ENCODE data around the gene JPH2. TPM values are rescaled to one million over a fixed set of nuclear protein-coding genes. Genes with fewer than 3 reads are reported as not detected.

Gene JPH2
- total RNA-seq, 1 experiment from 2014 or later: 31.8 TPM

DNA sequence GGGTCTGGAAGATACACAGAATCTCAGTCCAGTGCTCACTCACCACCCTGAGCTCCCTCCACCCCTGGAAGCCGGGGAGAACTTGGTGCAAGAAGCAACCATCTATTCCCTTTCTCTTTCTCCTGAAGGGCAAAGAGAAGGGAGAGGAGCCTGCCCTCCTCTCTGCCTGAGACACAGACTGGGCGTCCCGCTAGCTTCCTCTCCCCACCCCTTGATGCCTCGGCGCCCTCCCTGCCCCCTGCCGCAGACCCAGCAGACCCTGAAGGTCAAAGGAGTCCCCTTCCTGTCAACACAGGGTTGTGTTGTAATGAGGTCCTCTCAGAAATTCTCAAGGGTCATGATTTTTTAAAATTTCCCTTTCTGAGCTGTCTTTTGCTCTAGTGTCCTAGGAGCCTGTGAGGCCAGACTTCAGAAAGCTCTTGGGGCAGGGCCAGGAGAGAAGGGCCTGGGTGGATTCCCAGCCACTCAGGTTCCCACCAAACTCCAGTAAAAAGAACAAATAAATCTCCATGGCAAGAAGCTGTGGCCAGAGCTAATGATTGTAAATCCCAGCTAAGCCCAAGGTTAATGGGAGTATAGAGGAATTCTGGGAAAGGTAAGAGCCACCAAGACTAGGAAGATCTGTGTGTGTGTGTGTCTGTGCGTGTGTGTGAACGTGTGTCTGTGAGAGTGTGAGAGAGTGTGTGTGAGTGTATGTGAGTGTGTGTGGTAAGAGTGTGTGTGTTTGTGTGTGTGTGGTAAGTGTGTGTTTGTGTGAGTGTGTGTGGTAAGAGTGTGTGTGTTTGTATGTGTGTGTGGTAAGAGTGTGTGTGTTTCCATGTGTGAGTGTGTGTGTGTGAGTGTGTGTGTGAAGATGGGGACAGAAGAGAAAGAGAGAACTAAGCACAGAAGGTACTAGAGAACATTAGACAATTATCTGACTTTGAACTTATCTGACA, 1.1 kb upstream of the JPH2 start:
- peak; percentile 56 for DNase-seq (ENCODE audit: low read depth)

DNA sequence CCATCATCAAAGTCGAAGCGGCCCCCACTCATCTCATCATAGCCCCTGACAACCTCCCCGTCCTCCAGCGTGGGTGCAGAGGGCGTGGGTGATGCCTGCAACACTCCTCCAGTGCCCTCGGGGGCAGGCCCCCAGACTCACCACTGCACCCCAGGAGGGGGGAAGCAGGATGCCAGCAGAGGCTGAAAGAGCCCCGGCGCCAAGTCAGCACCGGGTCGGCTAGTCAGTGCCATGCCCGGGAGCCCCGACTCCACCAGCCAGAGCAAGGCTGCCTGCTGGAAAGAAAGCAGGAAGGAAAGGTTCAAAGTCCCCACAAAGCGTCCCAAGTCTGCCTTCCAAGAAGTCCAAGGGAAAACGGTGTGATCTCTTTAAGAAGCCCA, 324 bp downstream of the JPH2 start:
- no peak for DNase-seq (ENCODE audit: low read depth)

DNA sequence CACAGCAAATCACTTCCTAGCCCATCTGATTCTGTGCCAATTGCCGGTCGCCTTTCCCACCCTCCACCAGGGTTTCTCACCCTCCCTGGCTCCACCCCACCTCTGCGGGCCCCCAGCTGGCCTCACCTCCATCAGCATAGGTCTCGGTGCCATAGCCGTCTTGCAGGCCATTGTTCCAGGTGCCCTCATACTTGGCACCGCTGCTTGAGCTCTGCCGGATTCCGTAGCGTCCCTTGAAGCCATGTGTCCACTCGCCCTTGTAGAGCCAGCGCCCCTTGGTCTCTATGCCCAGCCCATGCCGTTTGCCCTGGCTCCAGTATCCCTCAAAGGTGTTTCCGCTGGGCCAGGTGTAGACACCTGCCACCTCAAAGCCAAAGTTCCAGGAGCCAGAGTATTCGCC, 787 bp downstream of the JPH2 start:
- no peak for DNase-seq (ENCODE audit: low read depth)

DNA sequence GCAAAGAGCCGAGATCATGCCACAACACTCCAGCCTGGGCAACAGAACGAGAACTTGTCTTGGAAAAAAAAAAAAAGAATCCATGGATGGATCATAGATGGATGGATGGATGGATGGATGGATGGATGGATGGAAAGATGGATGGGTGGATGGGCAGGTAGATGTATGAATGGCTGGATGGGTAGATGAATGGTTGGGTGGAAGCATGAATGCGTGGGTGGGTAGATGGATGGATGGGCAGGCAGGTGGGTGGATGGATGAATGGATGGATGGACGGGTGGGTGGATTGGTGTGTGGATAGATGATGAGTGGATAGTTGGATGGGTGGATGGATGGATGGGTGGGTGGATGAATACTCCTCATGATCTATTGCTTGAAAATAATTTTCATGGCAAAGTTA, 1.4 kb downstream of the JPH2 start:
- DNase-seq (ENCODE audit: low read depth): no peak

DNA sequence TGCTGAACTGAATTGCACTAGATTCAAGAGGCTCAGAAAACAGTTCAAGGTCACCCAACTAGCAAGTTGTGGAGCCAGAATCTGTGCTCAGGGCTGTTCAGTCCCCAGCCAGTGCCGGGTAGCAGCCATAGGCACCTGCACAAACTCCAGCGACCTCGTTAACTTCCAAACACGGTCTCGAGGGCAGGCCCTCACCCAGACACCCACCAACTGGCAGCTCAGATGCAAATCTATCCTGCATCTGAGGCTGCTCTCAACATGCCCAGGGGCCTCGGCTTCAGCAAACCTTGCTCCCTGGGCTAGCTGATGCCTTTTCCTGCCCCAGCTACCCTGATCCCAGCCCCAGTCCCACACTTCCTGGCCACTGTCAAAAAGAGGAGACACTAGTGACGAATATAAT, 3.7 kb downstream of the JPH2 start:
- no peak for DNase-seq (ENCODE audit: low read depth)

DNA sequence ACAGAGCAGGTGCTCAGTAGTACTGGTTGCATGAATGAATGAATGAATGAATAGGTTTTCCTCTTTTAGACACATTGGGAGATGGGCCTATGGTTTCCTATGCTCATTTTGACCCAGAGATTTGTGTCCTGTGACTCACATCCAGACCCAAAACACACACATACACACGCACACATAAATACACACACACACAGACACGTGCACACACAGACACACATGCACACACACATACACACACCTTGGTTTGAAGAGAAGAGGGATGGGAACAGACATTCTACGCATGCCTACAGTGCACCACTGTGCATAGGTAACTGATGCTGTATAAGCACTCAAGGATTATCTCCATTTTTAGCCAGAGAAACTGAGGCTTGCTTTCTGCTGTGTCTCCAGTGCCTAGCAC, 4.1 kb downstream of the JPH2 start:
- no peak for DNase-seq (ENCODE audit: low read depth)

DNA sequence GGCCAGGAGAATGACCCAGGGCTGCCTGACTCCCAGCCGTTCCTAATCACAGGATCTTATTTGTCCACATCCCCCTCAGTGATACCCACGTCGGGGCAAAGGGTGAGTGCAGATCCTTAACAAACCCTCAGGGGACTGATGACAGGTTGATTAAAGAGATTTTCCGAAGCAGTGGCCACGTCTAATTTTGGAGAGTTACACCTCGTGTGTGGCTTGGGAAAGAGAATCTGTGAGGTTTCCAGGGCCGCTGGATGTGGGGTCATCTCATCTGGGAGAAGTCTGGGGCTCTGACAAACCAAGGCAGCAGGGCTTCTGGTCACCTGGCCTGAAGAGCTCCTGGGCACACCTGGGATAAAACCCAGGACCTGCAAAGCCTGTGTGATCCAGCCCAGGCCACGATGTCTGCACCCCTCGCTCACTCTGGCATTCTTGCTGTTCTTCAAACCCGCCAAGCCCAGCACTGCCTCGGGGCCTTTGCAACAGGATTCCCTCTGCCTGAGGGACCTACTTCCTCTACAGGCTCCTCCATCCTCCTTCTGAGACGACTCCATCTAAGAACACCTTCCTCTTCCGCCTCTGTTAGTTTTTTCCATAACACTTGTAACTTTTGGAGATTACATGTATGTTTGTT, 4.7 kb downstream of the JPH2 start:
- no peak for DNase-seq (ENCODE audit: low read depth)

DNA sequence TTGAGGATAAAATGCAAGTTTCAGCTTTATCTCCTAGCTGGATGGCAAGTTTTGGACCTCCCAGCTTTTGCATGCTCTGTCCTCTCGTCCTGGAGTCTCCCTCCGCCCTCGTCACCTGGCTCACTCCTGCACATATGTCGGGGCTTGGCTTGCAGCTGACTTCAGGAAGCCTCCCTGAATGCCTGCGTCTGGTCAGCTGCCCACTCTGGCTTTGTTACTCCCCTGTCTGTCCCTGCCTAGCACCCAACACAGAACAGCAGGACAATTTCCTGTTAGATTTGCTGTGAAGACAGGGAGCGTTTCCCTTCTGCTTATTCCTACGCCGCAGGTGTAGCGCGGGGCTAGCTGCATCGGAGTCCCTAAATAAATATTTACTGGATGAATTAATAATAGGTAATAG, 5.4 kb downstream of the JPH2 start:
- no peak for DNase-seq (ENCODE audit: low read depth)

DNA sequence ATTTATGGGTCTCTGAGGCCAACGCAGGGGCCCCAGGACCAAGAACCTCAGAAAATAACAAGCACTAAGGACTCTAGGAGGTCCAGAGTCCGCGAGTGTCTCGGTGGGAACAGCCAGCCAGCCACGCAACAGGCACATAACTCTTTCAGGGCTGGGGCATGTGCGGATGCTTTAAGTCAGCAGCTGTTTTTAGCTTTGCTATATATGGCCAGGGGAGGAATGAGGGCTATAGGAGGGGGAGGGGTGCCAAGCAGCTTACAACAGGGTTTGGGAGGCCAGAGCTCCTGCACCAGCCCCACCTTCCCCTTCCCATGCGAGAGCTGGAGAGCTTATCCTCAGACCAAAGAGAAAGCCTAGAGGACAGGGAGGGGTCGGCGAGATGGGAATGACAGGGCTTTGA, 6.2 kb downstream of the JPH2 start:
- DNase-seq (ENCODE audit: low read depth): peak; percentile 93

DNA sequence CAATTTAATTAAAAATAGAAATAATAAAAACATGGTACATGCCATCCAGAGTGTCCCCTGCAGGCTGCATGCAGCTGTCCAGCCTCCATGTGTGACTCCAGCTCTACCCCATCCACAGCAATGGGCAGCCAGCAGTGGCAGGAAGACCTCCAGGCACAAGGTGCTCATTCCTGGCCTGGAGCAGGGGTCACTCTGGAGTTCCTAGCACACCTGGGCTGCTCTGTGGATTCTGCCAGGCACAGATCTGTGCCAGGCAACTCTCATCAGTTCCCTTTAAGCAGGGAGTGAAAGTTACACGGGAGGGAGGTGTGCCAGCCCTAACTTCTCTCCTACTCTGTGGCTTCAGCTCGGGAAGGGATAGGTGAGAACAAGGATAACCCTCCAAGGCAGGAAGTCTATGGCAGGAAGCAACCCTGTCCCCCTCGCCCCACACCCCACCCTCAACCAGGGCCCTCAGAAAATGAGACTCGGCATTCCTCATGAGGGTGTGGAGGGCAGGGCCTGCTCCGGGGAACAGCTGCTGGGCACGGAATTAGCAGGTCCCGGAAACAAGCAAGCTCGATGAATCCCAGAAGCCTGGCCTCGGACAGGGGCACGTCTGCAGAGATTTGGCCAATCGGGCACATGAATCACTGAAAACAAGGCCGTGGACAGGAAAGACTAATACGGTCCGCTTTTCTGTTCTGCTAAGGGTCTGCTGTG, 10.0 kb downstream of the JPH2 start:
- DNase-seq (ENCODE audit: low read depth): peak; percentile 97

DNA sequence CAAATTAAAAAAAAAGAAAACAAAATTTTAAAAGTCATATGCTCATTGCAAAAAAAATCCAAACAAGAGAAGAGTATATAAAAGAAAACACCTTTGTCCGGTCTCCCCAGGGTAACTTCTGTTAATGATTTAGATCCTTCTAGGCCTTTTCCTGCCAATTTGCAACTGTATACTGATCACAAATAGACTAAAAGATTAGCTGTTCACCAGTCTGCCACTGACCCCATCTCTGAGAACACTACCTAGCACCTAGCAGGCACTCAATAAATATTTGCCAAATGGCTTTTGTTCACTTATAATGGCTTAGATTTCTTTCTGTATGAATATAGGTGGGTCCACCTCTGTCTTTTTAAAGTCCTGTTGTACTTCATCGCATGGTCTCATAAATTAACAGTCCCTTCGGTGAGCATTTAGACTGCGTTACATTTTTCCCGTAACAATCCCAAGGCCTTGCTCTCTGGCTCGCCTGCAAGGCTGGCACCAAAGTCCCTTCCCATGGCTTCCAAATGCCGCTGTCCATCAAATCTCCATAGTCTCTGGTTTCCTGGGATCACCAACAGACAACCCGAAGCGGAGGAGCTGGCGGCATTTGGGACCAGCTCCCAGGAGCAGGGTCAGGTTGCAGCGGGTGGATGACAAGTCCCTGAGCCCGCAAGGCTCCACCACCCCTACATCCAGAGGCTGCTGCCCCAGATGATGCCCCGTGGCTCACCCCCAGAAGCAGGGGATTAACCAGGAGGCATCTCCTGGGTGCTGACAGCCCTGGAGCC, 11.8 kb downstream of the JPH2 start:
- peak; percentile 98 for DNase-seq (ENCODE audit: low read depth)

DNA sequence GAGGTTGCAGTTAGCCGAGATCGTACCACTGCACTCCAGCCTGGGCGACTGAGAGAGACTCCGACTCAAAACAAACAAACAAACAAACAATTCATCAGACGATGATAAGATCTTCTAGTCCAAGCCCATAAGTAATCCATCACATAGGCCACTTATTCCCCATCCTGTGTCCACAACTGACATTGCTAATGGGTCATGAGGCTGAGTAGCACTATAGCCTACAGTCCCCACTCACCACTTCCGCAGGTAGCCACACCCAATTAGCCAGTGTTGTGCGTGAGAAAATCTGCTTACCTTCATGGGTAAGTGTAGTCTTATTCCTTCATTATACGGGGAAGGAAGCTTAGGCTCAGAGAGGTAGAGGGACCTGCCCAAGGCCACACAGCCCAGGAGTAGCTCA, 13.1 kb downstream of the JPH2 start:
- no peak for DNase-seq (ENCODE audit: low read depth)

DNA sequence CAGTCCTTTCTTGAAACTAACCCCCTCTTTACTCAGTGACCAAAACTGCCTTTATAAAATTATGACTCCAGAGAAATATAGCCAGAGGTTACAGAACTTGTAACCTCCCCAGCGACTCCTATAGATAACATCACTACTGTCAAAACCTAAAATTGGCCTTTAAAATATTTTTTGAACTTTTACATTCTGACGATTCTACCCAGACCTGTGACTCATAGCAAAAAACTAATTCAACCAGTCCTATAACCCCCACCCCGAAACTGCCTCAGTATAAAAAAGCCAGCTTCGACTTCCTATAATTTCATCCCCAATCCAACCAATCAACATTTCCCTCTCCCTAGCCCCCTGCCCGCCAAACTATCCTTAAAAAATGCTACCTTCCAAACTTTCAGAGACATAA, 13.9 kb downstream of the JPH2 start:
- no peak for DNase-seq (ENCODE audit: low read depth)

DNA sequence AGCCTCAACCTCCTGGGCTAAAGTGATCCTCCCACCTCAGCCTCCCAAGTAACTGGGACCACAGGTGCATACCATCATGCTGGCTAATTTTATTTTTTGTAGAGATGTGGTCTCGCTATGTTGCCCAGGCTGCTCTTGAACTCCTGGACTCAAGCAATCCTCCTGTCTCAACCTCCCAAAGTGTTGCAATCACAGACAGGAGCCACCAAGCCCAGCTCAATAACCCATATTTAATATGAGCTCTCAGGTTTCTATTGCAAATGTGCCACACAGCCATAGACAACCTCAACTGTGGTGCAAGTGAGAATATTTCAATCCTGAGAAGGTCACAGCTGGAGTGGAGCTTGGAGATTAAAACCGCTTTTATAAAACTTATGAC, 14.4 kb downstream of the JPH2 start:
- no peak for DNase-seq (ENCODE audit: low read depth)

DNA sequence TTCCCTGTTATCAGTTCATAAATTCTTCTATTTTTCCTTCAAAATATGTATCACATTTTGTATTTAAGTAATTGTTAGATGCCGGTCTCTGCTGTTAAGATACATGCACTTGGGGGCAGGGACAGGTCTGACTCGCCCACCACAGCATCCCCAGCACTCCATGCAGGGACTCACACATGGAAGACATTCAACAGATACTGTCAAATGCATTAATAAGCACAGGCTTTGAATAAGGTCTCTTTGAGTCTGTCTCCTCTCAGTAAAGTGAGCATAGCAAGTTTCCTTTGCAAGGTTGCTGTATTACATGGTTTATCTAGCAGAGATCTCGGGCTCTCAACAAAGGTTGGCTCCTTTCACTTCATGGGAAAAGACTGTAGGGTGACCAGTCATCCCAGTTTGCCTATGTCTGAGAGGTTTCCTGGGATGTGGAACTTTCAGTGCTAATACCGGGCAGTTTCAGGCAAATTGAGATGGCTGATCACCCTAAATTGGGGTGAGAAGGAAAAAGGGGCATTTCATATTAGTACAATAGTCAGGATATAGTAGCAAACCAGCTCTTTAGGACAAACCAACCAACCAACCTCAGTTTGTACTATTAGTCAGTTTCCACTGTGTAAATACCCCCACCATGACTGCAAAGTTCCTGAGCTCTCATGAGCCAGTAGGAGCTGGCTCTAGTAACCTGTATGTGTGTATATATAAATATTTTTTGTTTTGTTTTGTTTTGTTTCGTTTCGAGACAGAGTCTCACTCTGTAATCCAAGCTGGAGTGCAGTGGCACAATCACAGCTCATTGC, 15.0 kb downstream of the JPH2 start:
- DNase-seq (ENCODE audit: low read depth): no peak

DNA sequence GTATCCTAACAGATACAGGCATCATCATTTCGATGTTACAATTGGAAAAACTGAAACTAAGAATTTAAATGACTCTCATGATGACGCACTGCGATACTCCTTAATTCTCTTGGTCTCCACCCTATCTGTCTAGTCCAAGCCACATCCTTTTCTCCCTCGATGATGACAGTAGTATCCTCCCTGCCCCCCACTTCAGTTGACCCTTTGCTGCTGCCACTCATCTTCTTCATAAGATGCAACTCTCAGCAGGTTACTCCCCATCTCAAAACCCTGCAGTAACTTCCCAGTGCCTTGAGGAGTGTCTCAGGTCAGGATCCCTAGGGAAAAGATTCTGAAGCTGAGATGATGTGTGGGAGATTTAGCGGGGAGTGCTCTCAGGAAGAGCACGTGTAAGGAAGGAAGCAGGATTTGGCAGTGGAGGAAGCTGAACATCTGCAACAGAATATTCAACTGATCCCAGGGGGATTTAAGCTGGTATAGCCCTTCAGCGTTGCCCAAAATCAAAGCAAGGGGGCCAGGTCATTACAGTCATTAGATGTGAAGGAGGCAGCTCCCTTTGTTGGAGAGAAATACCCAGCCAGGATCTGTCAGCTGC, 16.1 kb downstream of the JPH2 start:
- peak; percentile 96 for DNase-seq (ENCODE audit: low read depth)

DNA sequence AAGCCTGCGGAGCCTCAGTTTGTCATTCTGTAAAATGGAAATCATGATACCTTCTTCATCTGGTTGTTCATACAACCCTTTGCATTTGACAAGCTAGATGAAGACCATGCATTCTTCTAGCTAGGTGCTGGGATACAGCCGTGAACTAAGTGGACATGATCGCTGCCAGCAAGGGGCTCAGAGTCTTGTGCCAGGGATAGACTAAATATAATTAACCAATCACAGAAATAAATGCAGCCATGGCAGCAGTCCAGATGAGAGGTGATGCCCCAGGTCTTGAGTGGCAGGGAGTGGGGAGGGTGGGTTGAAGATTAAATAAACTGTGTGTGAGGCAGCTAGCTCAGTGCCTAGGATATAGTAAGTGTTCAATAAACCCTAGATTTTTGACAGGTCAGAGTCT, 19.3 kb downstream of the JPH2 start:
- DNase-seq (ENCODE audit: low read depth): no peak

DNA sequence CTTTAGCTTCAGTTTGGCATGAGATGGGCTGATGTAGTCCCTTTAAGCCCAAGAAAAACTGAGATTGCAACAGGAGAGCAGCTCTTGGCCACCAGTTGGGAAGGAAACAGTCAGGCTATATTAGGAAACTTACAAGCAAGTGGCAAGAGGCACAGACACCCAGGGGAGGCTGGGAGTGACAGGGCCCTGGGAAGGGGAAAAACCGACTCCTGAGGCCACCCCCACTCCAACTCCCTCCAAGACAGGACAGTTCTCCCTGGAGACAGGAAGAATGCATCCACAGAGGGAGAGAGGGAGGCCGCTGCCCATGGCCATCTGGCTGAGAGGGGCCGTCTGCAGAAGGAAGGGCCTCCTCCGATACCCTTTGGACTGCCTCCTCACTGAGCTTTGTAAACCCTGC, 20.5 kb downstream of the JPH2 start:
- peak; percentile 81 for DNase-seq (ENCODE audit: low read depth)

DNA sequence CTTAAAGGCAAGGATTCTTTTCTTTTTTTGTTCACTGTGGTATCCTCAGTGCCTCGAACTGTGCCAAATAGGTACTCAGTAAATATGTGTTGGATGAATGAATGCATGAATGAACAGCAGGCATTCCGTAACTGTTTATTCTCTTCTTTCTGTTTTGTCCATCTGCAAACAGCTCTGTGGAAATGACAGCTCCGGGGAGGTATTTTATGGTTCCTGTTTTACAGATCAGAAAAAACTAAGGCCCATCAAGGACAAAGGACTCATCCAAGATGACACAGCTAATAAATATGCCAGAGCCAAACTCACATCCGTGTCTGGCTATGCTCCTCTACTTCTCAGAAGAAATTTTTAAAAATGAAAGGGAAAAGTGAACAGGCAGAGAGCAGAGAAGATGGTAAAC, 21.0 kb downstream of the JPH2 start:
- DNase-seq (ENCODE audit: low read depth): peak; percentile 63

DNA sequence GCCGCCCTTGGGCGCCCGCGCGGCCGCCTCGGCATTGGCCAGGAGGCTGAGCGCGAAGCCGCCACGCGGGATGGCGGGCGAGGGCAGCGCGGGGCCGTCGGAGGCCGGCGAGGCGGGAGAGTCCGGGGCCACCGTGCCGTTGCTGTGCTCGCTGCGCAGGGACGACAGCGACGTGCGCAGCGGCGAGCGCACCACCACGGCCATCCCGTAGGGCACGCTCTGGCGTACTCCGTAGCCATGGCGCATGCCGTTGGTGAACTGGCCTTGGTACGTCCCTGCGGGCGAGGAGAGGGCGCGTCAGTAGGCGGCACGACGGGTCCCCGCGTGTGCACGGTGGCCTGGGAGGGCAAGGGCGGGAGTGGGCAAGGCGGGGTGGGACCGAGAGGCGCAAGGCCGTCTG, 26.9 kb downstream of the JPH2 start:
- DNase-seq (ENCODE audit: low read depth): no peak

DNA sequence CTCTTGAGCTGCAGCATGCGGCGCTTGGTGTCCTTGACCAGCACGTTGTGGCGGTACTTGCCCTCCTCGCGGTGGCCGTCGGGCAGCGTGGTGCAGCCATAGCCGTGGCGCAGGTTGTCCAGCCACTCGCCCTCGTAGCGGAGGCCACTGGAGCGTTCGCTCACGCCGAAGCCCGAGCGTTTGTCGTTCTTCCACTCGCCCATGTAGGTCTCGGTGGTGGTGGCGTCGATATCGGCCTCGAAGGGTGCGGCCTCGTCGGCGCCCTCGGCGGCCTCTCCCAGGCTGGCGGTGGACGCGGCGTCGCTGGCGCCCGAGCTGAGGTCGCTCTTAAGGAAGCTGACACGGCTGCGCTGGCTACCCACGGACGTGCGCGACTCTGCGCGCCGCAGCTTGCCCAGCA, 27.3 kb downstream of the JPH2 start:
- no peak for DNase-seq (ENCODE audit: low read depth)

Measured in LHCN-M2 (cell line).